GM23248 (cell line): ENCODE data around the gene RDH16. TPM values are rescaled to one million over a fixed set of nuclear protein-coding genes. Genes with fewer than 3 reads are reported as not detected.

Experiments
- DNase-seq: peaks from one replicate; pipeline ENCODE4 v3.0.0-alpha.2; 2015
- H2AFZ ChIP-seq: fragments of 200-600 bp; sonication (generic); 2 replicates; pipeline ENCODE4 v1.6.1; 2016; ENCODE audit warnings: antibody characterized with exemption
- H3F3A ChIP-seq: fragments of 200-600 bp; sonication (generic); 2 replicates; pipeline ENCODE4 v1.6.1; 2016; ENCODE audit warnings: mild to moderate bottlenecking, antibody characterized with exemption, mixed run types; ENCODE audit not compliant: insufficient read depth
- H3K27ac ChIP-seq: fragments of 200-600 bp; sonication (generic); 2 replicates; pipeline ENCODE4 v1.5.1; 2016; ENCODE audit warnings: mild to moderate bottlenecking
- H3K27me3 ChIP-seq: fragments of 200-600 bp; sonication (generic); replicated peaks from 2 replicates; pipeline ENCODE4 v1.6.1; 2016; ENCODE audit warnings: mild to moderate bottlenecking; ENCODE audit not compliant: insufficient read depth
- H3K36me3 ChIP-seq: fragments of 200-600 bp; sonication (generic); 2 replicates; pipeline ENCODE4 v1.6.1; 2016; ENCODE audit warnings: low read depth, mild to moderate bottlenecking
- H3K4me1 ChIP-seq: fragments of 200-600 bp; sonication (generic); 2 replicates; pipeline ENCODE4 v1.6.1; 2016; ENCODE audit warnings: mild to moderate bottlenecking; ENCODE audit not compliant: insufficient read depth
- H3K4me2 ChIP-seq: fragments of 200-600 bp; sonication (generic); one replicate; pipeline ENCODE4 v1.6.1; 2016; ENCODE audit warnings: mild to moderate bottlenecking; ENCODE audit not compliant: unreplicated experiment
- H3K4me3 ChIP-seq: fragments of 200-600 bp; sonication (generic); 2 replicates; pipeline ENCODE4 v1.5.1; 2016; ENCODE audit warnings: mild to moderate bottlenecking
- H3K79me2 ChIP-seq: fragments of 200-600 bp; sonication (generic); 2 replicates; pipeline ENCODE4 v1.6.1; 2016; ENCODE audit warnings: mild to moderate bottlenecking; ENCODE audit not compliant: insufficient read depth
- H3K9ac ChIP-seq: fragments of 200-600 bp; sonication (generic); 2 replicates; pipeline ENCODE4 v1.6.1; 2016; ENCODE audit warnings: mild to moderate bottlenecking
- H3K9me2 ChIP-seq: fragments of 200-600 bp; sonication (generic); 2 replicates; pipeline ENCODE4 v1.6.1; 2016; ENCODE audit warnings: mixed run types, mild to moderate bottlenecking, moderate library complexity; ENCODE audit not compliant: insufficient read depth
- H3K9me3 ChIP-seq: fragments of 200-600 bp; sonication (generic); one replicate; pipeline ENCODE4 v1.6.1; 2017; ENCODE audit warnings: low read depth
- H4K20me1 ChIP-seq: fragments of 200-600 bp; sonication (generic); 2 replicates; pipeline ENCODE4 v1.6.0; 2016; ENCODE audit not compliant: insufficient read depth
- EZH2 ChIP-seq: fragments of 200-600 bp; sonication (generic); IDR thresholded peaks from 2 replicates; pipeline ENCODE4 v1.6.1; 2018; ENCODE audit warnings: antibody characterized with exemption, mild to moderate bottlenecking; ENCODE audit not compliant: insufficient read depth, poor library complexity, severe bottlenecking
- EZH2phosphoT487 ChIP-seq: fragments of 200-600 bp; sonication (generic); IDR thresholded peaks from 2 replicates; pipeline ENCODE4 v1.6.1; 2018; ENCODE audit warnings: antibody characterized with exemption, moderate library complexity, mild to moderate bottlenecking, low read depth; ENCODE audit not compliant: insufficient read depth
- WGBS, 2 experiments: methylation state at CpG; one replicate each; pipeline ENCODE4 v1.1.6; 2015 to 2017; ENCODE audit warnings: low lambda C conversion rate in 2 of 2, low coverage in 1 of 2; ENCODE audit errors: missing lambda C conversion rate in 2 of 2; 5-methylcytosine and 5-hydroxymethylcytosine counted together
- in situ Hi-C: fragments of 300-500 bp; cut with MboI; formaldehyde crosslinking; loops from 2 replicates; pipeline ENCODE4 v1.15.0; 2020
- polyA plus RNA-seq: library from polyadenylated mRNA; unstranded; fragments of >200 nt; fragmentation: Nextera tagmentation; extraction: Ambion mirVana; gene quantifications from 2 replicates; pipeline ENCODE4 v1.2.1, GENCODE V29; 2016
- total RNA-seq: library from RNA; depleted of rRNA; stranded (reverse); fragments of >200 nt; shearing (Covaris generic); gene quantifications from 2 replicates; pipeline ENCODE4 v1.2.3, GENCODE V29; 2014

The RDH16 gene
- total and polyA plus RNA-seq, 2 experiments from 2014 or later = not detected

DNA sequence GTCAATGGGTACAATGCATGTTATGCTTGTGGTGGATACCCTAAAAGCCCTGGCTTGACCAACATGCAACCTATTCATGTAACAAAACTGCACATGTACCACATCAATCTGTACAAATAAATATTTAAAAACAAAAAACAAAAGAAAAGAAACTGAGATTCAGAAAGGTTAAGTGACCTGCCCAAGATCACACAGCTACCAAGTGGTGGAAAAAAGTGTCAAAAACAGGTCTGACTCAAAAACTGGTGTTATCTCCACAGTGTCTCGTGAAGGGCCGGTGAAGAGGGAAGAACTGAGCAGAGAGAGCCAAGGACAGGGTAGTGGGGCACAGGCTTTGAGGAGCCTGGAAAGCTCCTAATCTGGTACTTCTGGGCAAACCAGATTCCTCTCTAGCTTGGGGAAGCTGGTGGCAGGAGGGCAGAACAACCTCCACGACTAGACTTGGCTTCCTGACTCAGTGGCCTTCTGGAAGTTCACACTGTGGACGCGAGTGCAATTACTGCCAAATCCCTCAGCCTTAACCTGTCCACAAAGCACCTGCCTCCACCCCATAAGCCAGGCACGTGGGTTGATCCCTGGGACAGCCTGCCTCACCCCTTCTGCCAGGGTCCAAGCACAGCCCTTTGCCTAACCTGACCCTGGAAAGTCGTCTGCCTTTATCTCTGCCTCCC is 33.4 kb upstream of the RDH16 start:
- H3K27ac ChIP-seq = no peak overlapping the region
- 44 to 48% methylated on average over 7 of the region's 7 CpGs for WGBS, 2 experiments
- no peaks in the 10 kb centered on the region for H3K9me3 ChIP-seq
- H3K4me1 ChIP-seq = no peaks in the 10 kb centered on the region
- no peak overlapping the region for H3K9ac ChIP-seq
- TF ChIP-seq EZH2 (no peak), EZH2phosphoT487 (no peak)
- DNase-seq = no peak
- H3K4me3 ChIP-seq = no peak overlapping the region
- H3K4me2 ChIP-seq = no peak overlapping the region
- no peaks in the 10 kb centered on the region for H3K9me2 ChIP-seq
- H3K79me2 ChIP-seq = no peaks in the 10 kb centered on the region
- no peaks in the 10 kb centered on the region for H3F3A ChIP-seq
- no peaks in the 10 kb centered on the region; the same call in 1 of the 2 replicates for H3K27me3 ChIP-seq
- in situ Hi-C loops = no loop called here
- no peaks in the 10 kb centered on the region for H4K20me1 ChIP-seq
- no peaks in the 10 kb centered on the region for H3K36me3 ChIP-seq
- H2AFZ ChIP-seq = no peak overlapping the region

DNA sequence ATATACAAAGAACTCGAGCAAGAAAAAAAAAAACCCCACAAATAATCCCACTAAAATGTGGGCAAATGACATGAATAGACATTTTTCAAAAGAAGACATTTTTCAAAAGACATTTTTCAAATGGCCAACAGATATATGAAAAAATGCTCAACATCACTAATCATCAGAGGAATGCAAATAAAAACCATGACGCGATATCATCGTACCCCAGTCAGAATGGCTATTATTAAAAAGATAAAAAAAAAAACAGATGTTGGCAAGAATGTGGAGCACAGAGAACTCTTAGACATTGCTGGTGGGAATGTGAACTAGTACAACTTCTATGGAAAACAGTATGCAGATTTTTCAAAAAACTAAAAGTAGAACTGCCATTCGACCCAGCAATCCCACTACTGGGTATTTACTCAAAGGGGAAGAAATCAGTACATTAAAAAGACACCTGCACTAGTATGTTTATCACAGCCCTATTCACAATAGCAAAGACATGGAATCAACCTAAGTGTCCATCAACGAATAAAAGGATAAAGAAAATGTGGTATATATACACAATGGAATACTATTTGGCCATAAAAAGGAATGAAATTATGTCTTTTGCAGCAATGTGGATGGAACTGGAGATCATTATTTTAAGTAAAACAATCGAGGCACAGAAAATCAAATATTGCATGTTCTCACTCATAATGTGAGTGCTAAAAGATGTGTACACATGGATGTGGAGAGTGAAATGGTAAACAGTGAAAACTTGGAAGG is 32.6 kb upstream of the RDH16 start:
- Histone ChIP-seq H4K20me1 (no peaks in the 10 kb centered on the region), H3K4me3 (no peak overlapping the region), H3K4me1 (no peaks in the 10 kb centered on the region), H3F3A (no peaks in the 10 kb centered on the region), H3K36me3 (no peaks in the 10 kb centered on the region), H3K9me2 (no peaks in the 10 kb centered on the region), H2AFZ (no peak overlapping the region), H3K9me3 (no peaks in the 10 kb centered on the region), H3K27me3 (no peaks in the 10 kb centered on the region; the same call in 1 of the 2 replicates), H3K4me2 (no peak overlapping the region), H3K9ac (no peak overlapping the region), H3K27ac (no peak overlapping the region), H3K79me2 (no peaks in the 10 kb centered on the region)
- in situ Hi-C loops = loop anchor here (5.0 kb wide), 1 partner anchor 233 kb away; no protein-coding TSS in a partner anchor
- TF ChIP-seq EZH2phosphoT487 = no peak
- no peak for TF ChIP-seq EZH2
- 60 to 68% methylated on average over 7 of the region's 7 CpGs for WGBS, 2 experiments
- no peak for DNase-seq

DNA sequence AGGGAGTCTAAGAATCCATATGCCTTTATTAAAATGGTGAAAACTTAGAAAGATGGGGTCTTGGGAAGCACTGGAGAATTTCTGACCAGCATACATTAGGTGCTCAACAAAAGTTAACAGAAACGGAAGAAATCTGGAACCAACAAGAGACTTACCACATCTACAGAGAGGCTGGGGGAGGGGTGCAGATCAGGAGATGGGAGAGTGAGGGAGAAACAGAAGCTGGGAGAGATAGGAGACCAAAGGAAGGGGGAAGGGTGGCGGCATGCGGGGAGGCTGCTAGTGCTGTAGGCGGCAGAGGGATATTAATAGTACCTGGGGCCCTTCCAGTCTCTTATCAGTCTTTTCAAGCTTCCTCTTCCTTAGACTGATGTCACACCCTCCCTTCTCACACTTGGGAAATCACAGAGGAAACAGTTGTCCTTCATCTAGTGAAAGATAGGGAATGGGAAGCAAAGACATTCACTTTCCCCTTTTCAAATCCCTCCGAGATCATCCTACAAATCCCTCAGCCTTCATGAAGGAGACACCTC is 30.9 kb upstream of the RDH16 start:
- H3K4me1 ChIP-seq = no peaks in the 10 kb centered on the region
- WGBS, 2 experiments = 64 to 65% methylated on average over 5 of the region's 5 CpGs
- H4K20me1 ChIP-seq = no peaks in the 10 kb centered on the region
- no peak overlapping the region for H3K4me3 ChIP-seq
- no peaks in the 10 kb centered on the region for H3K36me3 ChIP-seq
- no peaks in the 10 kb centered on the region for H3F3A ChIP-seq
- H2AFZ ChIP-seq = no peak overlapping the region
- H3K9me2 ChIP-seq = no peaks in the 10 kb centered on the region
- no peaks in the 10 kb centered on the region; the same call in 1 of the 2 replicates for H3K27me3 ChIP-seq
- no peak for DNase-seq
- TF ChIP-seq EZH2 (no peak), EZH2phosphoT487 (no peak)
- no peaks in the 10 kb centered on the region for H3K9me3 ChIP-seq
- no peak overlapping the region for H3K9ac ChIP-seq
- H3K27ac ChIP-seq = no peak overlapping the region
- no peak overlapping the region for H3K4me2 ChIP-seq
- no peaks in the 10 kb centered on the region for H3K79me2 ChIP-seq
- in situ Hi-C loops = loop anchor here (5.0 kb wide), 1 partner anchor 231 kb away; no protein-coding TSS in a partner anchor

DNA sequence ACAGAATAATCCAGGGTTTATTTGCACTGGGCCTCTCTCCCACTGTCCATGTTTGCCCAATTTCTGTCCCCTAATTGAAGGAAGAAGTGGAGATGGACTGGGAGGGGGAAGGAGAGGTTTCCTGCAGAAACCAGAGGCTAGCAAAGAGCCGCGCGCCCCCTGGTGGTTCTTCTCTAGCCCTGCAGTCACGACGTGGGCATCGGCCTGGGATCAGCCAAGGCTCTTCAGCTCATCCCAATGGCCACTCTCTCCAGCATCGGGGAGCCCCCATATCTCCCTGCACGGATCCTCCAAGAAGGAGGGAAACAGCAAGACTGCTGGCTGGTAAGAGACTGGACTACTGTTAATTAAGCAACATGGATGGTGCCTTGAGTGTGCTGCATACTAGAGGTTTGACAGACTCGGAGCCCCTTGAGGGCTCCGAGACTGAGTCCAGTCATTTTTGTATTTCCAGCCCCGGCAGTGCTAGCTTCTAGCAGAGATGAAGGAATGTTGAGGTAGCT is 30.2 kb upstream of the RDH16 start:
- in situ Hi-C loops = loop anchor here (5.0 kb wide), 1 partner anchor 230 kb away; no protein-coding TSS in a partner anchor
- 17 to 24% methylated on average over 11 of the region's 11 CpGs for WGBS, 2 experiments
- no peaks in the 10 kb centered on the region; the same call in 1 of the 2 replicates for H3K27me3 ChIP-seq
- DNase-seq = peak; percentile 84
- H3K9me2 ChIP-seq = no peaks in the 10 kb centered on the region
- H3K4me2 ChIP-seq = no peak overlapping the region
- H3K79me2 ChIP-seq = no peaks in the 10 kb centered on the region
- TF ChIP-seq EZH2phosphoT487 (no peak), EZH2 (no peak)
- H4K20me1 ChIP-seq = no peaks in the 10 kb centered on the region
- H3K9me3 ChIP-seq = no peaks in the 10 kb centered on the region
- no peak overlapping the region for H3K9ac ChIP-seq
- no peaks in the 10 kb centered on the region for H3F3A ChIP-seq
- no peaks in the 10 kb centered on the region for H3K36me3 ChIP-seq
- H2AFZ ChIP-seq = no peak overlapping the region
- no peak overlapping the region for H3K27ac ChIP-seq
- H3K4me3 ChIP-seq = no peak overlapping the region
- H3K4me1 ChIP-seq = no peaks in the 10 kb centered on the region
